GM23248 (cell line): ENCODE data around the gene CAV2. TPM values are rescaled to one million over a fixed set of nuclear protein-coding genes. Genes with fewer than 3 reads are reported as not detected.
A peak's percentile ranks its signal among the peaks of the same experiment; 100 is the strongest.

Experiments
- DNase-seq: peaks from one replicate; pipeline ENCODE4 v3.0.0-alpha.2; 2015
- H2AFZ ChIP-seq: fragments of 200-600 bp; sonication (generic); 2 replicates; pipeline ENCODE4 v1.6.1; 2016; ENCODE audit warnings: antibody characterized with exemption
- H3F3A ChIP-seq: fragments of 200-600 bp; sonication (generic); 2 replicates; pipeline ENCODE4 v1.6.1; 2016; ENCODE audit warnings: mild to moderate bottlenecking, antibody characterized with exemption, mixed run types; ENCODE audit not compliant: insufficient read depth
- H3K27ac ChIP-seq: fragments of 200-600 bp; sonication (generic); 2 replicates; pipeline ENCODE4 v1.5.1; 2016; ENCODE audit warnings: mild to moderate bottlenecking
- H3K27me3 ChIP-seq: fragments of 200-600 bp; sonication (generic); replicated peaks from 2 replicates; pipeline ENCODE4 v1.6.1; 2016; ENCODE audit warnings: mild to moderate bottlenecking; ENCODE audit not compliant: insufficient read depth
- H3K36me3 ChIP-seq: fragments of 200-600 bp; sonication (generic); 2 replicates; pipeline ENCODE4 v1.6.1; 2016; ENCODE audit warnings: low read depth, mild to moderate bottlenecking
- H3K4me1 ChIP-seq: fragments of 200-600 bp; sonication (generic); 2 replicates; pipeline ENCODE4 v1.6.1; 2016; ENCODE audit warnings: mild to moderate bottlenecking; ENCODE audit not compliant: insufficient read depth
- H3K4me2 ChIP-seq: fragments of 200-600 bp; sonication (generic); one replicate; pipeline ENCODE4 v1.6.1; 2016; ENCODE audit warnings: mild to moderate bottlenecking; ENCODE audit not compliant: unreplicated experiment
- H3K4me3 ChIP-seq: fragments of 200-600 bp; sonication (generic); 2 replicates; pipeline ENCODE4 v1.5.1; 2016; ENCODE audit warnings: mild to moderate bottlenecking
- H3K79me2 ChIP-seq: fragments of 200-600 bp; sonication (generic); 2 replicates; pipeline ENCODE4 v1.6.1; 2016; ENCODE audit warnings: mild to moderate bottlenecking; ENCODE audit not compliant: insufficient read depth
- H3K9ac ChIP-seq: fragments of 200-600 bp; sonication (generic); 2 replicates; pipeline ENCODE4 v1.6.1; 2016; ENCODE audit warnings: mild to moderate bottlenecking
- H3K9me2 ChIP-seq: fragments of 200-600 bp; sonication (generic); 2 replicates; pipeline ENCODE4 v1.6.1; 2016; ENCODE audit warnings: mixed run types, mild to moderate bottlenecking, moderate library complexity; ENCODE audit not compliant: insufficient read depth
- H3K9me3 ChIP-seq: fragments of 200-600 bp; sonication (generic); one replicate; pipeline ENCODE4 v1.6.1; 2017; ENCODE audit warnings: low read depth
- H4K20me1 ChIP-seq: fragments of 200-600 bp; sonication (generic); 2 replicates; pipeline ENCODE4 v1.6.0; 2016; ENCODE audit not compliant: insufficient read depth
- EZH2 ChIP-seq: fragments of 200-600 bp; sonication (generic); IDR thresholded peaks from 2 replicates; pipeline ENCODE4 v1.6.1; 2018; ENCODE audit warnings: antibody characterized with exemption, mild to moderate bottlenecking; ENCODE audit not compliant: insufficient read depth, poor library complexity, severe bottlenecking
- EZH2phosphoT487 ChIP-seq: fragments of 200-600 bp; sonication (generic); IDR thresholded peaks from 2 replicates; pipeline ENCODE4 v1.6.1; 2018; ENCODE audit warnings: antibody characterized with exemption, moderate library complexity, mild to moderate bottlenecking, low read depth; ENCODE audit not compliant: insufficient read depth
- WGBS, 2 experiments: methylation state at CpG; one replicate each; pipeline ENCODE4 v1.1.6; 2015 to 2017; ENCODE audit warnings: low lambda C conversion rate in 2 of 2, low coverage in 1 of 2; ENCODE audit errors: missing lambda C conversion rate in 2 of 2; 5-methylcytosine and 5-hydroxymethylcytosine counted together
- in situ Hi-C: fragments of 300-500 bp; cut with MboI; formaldehyde crosslinking; loops from 2 replicates; pipeline ENCODE4 v1.15.0; 2020
- polyA plus RNA-seq: library from polyadenylated mRNA; unstranded; fragments of >200 nt; fragmentation: Nextera tagmentation; extraction: Ambion mirVana; gene quantifications from 2 replicates; pipeline ENCODE4 v1.2.1, GENCODE V29; 2016
- total RNA-seq: library from RNA; depleted of rRNA; stranded (reverse); fragments of >200 nt; shearing (Covaris generic); gene quantifications from 2 replicates; pipeline ENCODE4 v1.2.3, GENCODE V29; 2014

CAV2 gene
- total and polyA plus RNA-seq, 2 experiments from 2014 or later, result 283 to 344 TPM

GRCh38 chr7:116548506-116548905, 49.0 kb downstream of the CAV2 start:
- Histone ChIP-seq H3K9me3 (no peaks in the 10 kb centered on the region), H3K79me2 (peaks cover 90% of the 10 kb centered on the region), H3K27me3 (no peaks in the 10 kb centered on the region), H3K27ac (peak overlapping the region; percentile 97), H3K4me3 (no peak overlapping the region), H4K20me1 (no peaks in the 10 kb centered on the region), H3K36me3 (peaks cover 82% of the 10 kb centered on the region), H2AFZ (no peak overlapping the region), H3K9ac (no peak overlapping the region), H3K9me2 (no peaks in the 10 kb centered on the region), H3K4me1 (peaks cover 84% of the 10 kb centered on the region), H3K4me2 (no peak overlapping the region), H3F3A (peaks cover 96% of the 10 kb centered on the region)
- in situ Hi-C loops, result no loop called here
- no peak for TF ChIP-seq EZH2
- no peak for TF ChIP-seq EZH2phosphoT487
- 75 to 84% methylated on average over 3 of the region's 3 CpGs for WGBS, 2 experiments
- DNase-seq, result no peak

GRCh38 chr7:116549370-116549769, 49.8 kb downstream of the CAV2 start:
- Histone ChIP-seq H3F3A (peaks cover 97% of the 10 kb centered on the region), H3K9ac (no peak overlapping the region), H3K27ac (peak overlapping the region; percentile 97), H3K4me1 (peaks cover 83% of the 10 kb centered on the region), H3K9me3 (no peaks in the 10 kb centered on the region), H3K9me2 (no peaks in the 10 kb centered on the region), H3K4me2 (no peak overlapping the region), H2AFZ (no peak overlapping the region), H3K36me3 (peaks cover 85% of the 10 kb centered on the region), H3K27me3 (no peaks in the 10 kb centered on the region), H4K20me1 (no peaks in the 10 kb centered on the region), H3K4me3 (no peak overlapping the region), H3K79me2 (peaks cover 90% of the 10 kb centered on the region)
- DNase-seq, result no peak
- in situ Hi-C loops, result no loop called here
- no peak for TF ChIP-seq EZH2

GRCh38 chr7:116551692-116552091, 52.2 kb downstream of the CAV2 start:
- Histone ChIP-seq H4K20me1 (no peaks in the 10 kb centered on the region), H3K27me3 (no peaks in the 10 kb centered on the region), H3K9ac (no peak overlapping the region), H3F3A (peaks cover 94% of the 10 kb centered on the region), H3K79me2 (peaks cover 93% of the 10 kb centered on the region), H3K4me3 (no peak overlapping the region), H3K27ac (peak overlapping the region; percentile 36), H3K9me3 (no peaks in the 10 kb centered on the region), H3K4me1 (peaks cover 78% of the 10 kb centered on the region), H3K4me2 (no peak overlapping the region), H2AFZ (no peak overlapping the region), H3K36me3 (peaks cover 84% of the 10 kb centered on the region), H3K9me2 (no peaks in the 10 kb centered on the region)
- DNase-seq, result no peak
- TF ChIP-seq EZH2 (no peak), EZH2phosphoT487 (no peak)
- in situ Hi-C loops, result no loop called here
- WGBS, 2 experiments, result 77 to 78% methylated on average over 5 of the region's 5 CpGs

- TF ChIP-seq EZH2phosphoT487 (no peak), EZH2 (no peak)
- peaks cover 100% of the 10 kb centered on the region for H3K79me2 ChIP-seq
- H2AFZ ChIP-seq, result no peak overlapping the region
- H3K4me3 ChIP-seq, result no peak overlapping the region
- H3K36me3 ChIP-seq, result peaks cover 93% of the 10 kb centered on the region
- 9 to 19% methylated on average over 1 of the region's 1 CpG for WGBS, 2 experiments
- no peaks in the 10 kb centered on the region for H3K9me3 ChIP-seq
- H3F3A ChIP-seq, result peaks cover 95% of the 10 kb centered on the region
- peak; percentile 54 for DNase-seq
- H3K4me1 ChIP-seq, result peaks cover 71% of the 10 kb centered on the region
- H3K27me3 ChIP-seq, result no peaks in the 10 kb centered on the region
- in situ Hi-C loops, result no loop called here
- H3K9me2 ChIP-seq, result no peaks in the 10 kb centered on the region
- no peaks in the 10 kb centered on the region for H4K20me1 ChIP-seq
- no peak overlapping the region for H3K4me2 ChIP-seq
- H3K9ac ChIP-seq, result no peak overlapping the region
- peak overlapping the region; percentile 36 for H3K27ac ChIP-seq
Measured at GRCh38 chr7:116552602-116553001, 53.1 kb downstream of the CAV2 start.
